ENCODE data around the gene FHAD1. TPM values are rescaled to one million over a fixed set of nuclear protein-coding genes. Genes with fewer than 3 reads are reported as not detected.

FHAD1 gene
- total RNA-seq, 4 donors from 2014 or later, result 1.6 TPM; not detected in 3

- DNase-seq (ENCODE audit: low spot score in 2 of 2), result no peak
- TF ChIP-seq EP300 (IDR thresholded peaks at IDR 0.05) (no peak), POLR2A (IDR thresholded peaks at IDR 0.05) (no peak), POLR2AphosphoS5 (IDR thresholded peaks at IDR 0.05) (no peak), CTCF (IDR thresholded peaks at IDR 0.05) (no peak)
- no peaks in the 10 kb centered on the region for H3K27me3 ChIP-seq
- H3K9me3 ChIP-seq, result no peaks in the 10 kb centered on the region
- H3K36me3 ChIP-seq, result no peaks in the 10 kb centered on the region
- WGBS, result 90% methylated on average over 23 of the region's 23 CpGs
- H3K27ac ChIP-seq, result no peak overlapping the region
- peaks cover 5% of the 10 kb centered on the region for H3K4me1 ChIP-seq
- no peak overlapping the region for H3K4me3 ChIP-seq
Measured at GRCh38 chr1:15344800-15345704, 98.0 kb downstream of the FHAD1 start.

GRCh38 chr1:15345705-15346345 is 98.8 kb downstream of the FHAD1 start:
- Histone ChIP-seq H3K4me3 (no peak overlapping the region), H3K9me3 (no peaks in the 10 kb centered on the region), H3K36me3 (no peaks in the 10 kb centered on the region), H3K4me1 (peaks cover 5% of the 10 kb centered on the region), H3K27me3 (no peaks in the 10 kb centered on the region), H3K27ac (no peak overlapping the region)
- TF ChIP-seq CTCF (IDR thresholded peaks at IDR 0.05) (no peak), EP300 (IDR thresholded peaks at IDR 0.05) (no peak), POLR2AphosphoS5 (IDR thresholded peaks at IDR 0.05) (no peak), POLR2A (IDR thresholded peaks at IDR 0.05) (no peak)
- WGBS, result 78% methylated on average over 17 of the region's 17 CpGs
- DNase-seq (ENCODE audit: low spot score in 2 of 2), result peak; percentile 75 to 88

- Histone ChIP-seq H3K27me3 (no peaks in the 10 kb centered on the region), H3K9me3 (no peaks in the 10 kb centered on the region), H3K4me1 (peaks cover 5% of the 10 kb centered on the region), H3K36me3 (no peaks in the 10 kb centered on the region), H3K4me3 (no peak overlapping the region), H3K27ac (no peak overlapping the region)
- TF ChIP-seq CTCF (IDR thresholded peaks at IDR 0.05) (no peak), POLR2AphosphoS5 (IDR thresholded peaks at IDR 0.05) (no peak), POLR2A (IDR thresholded peaks at IDR 0.05) (no peak), EP300 (IDR thresholded peaks at IDR 0.05) (no peak)
- WGBS, result 87% methylated on average over 14 of the region's 14 CpGs
- DNase-seq (ENCODE audit: low spot score in 2 of 2), result no peak
Measured at GRCh38 chr1:15346346-15347030, 99.5 kb downstream of the FHAD1 start.

- TF ChIP-seq POLR2A (IDR thresholded peaks at IDR 0.05) (no peak), POLR2AphosphoS5 (IDR thresholded peaks at IDR 0.05) (no peak), EP300 (IDR thresholded peaks at IDR 0.05) (no peak), CTCF (IDR thresholded peaks at IDR 0.05) (no peak)
- Histone ChIP-seq H3K4me1 (peaks cover 10% of the 10 kb centered on the region), H3K27me3 (no peaks in the 10 kb centered on the region), H3K4me3 (no peak overlapping the region), H3K27ac (no peak overlapping the region), H3K9me3 (no peaks in the 10 kb centered on the region), H3K36me3 (no peaks in the 10 kb centered on the region)
- 84% methylated on average over 7 of the region's 7 CpGs for WGBS
- no peak for DNase-seq (ENCODE audit: low spot score in 2 of 2)
Measured at GRCh38 chr1:15347182-15347581, 100.2 kb downstream of the FHAD1 start.

- Histone ChIP-seq H3K4me1 (peaks cover 13% of the 10 kb centered on the region), H3K27me3 (no peaks in the 10 kb centered on the region), H3K36me3 (no peaks in the 10 kb centered on the region), H3K9me3 (no peaks in the 10 kb centered on the region), H3K4me3 (no peak overlapping the region), H3K27ac (no peak overlapping the region)
- WGBS, result 90% methylated on average over 9 of the region's 9 CpGs
- no peak for TF ChIP-seq EP300 (IDR thresholded peaks at IDR 0.05)
- TF ChIP-seq POLR2A (IDR thresholded peaks at IDR 0.05), result no peak
- DNase-seq (ENCODE audit: low spot score in 2 of 2), result no peak
Measured at GRCh38 chr1:15348648-15349047, 101.6 kb downstream of the FHAD1 start.
